Adipocyte (in vitro differentiated cells): ENCODE results near the gene S1PR5.
A peak's percentile ranks its signal among the peaks of the same experiment; 100 is the strongest.

ENCODE experiments used
- DNase-seq: peaks from one replicate; pipeline ENCODE4 v3.0.0-alpha.2; 2015; ENCODE audit warnings: low read depth
- H3K27me3 ChIP-seq: replicated peaks from 2 replicates; pipeline ENCODE4 v1.7.0; 2013; ENCODE audit warnings: mild to moderate bottlenecking, low read length, moderate library complexity; ENCODE audit not compliant: control insufficient read depth, insufficient read depth
- H3K36me3 ChIP-seq: 2 replicates; pipeline ENCODE4 v1.7.0; 2013; ENCODE audit warnings: low read length, mild to moderate bottlenecking, moderate library complexity; ENCODE audit not compliant: control insufficient read depth, insufficient read depth, severe bottlenecking
- H3K4me1 ChIP-seq: 2 replicates; pipeline ENCODE4 v1.7.0; 2013; ENCODE audit warnings: mild to moderate bottlenecking, low read length, moderate library complexity; ENCODE audit not compliant: control insufficient read depth, insufficient read depth
- H3K4me3 ChIP-seq: 2 replicates; pipeline ENCODE4 v1.7.0; 2013; ENCODE audit warnings: mild to moderate bottlenecking, low read length, moderate library complexity
- H3K9ac ChIP-seq: 2 replicates; pipeline ENCODE4 v1.7.0; 2013; ENCODE audit warnings: mild to moderate bottlenecking, low read length, moderate library complexity
- H3K9me3 ChIP-seq: 2 replicates; pipeline ENCODE4 v1.7.0; 2013; ENCODE audit warnings: mild to moderate bottlenecking, low read length, moderate library complexity; ENCODE audit not compliant: control insufficient read depth

Gene S1PR5, protein sequence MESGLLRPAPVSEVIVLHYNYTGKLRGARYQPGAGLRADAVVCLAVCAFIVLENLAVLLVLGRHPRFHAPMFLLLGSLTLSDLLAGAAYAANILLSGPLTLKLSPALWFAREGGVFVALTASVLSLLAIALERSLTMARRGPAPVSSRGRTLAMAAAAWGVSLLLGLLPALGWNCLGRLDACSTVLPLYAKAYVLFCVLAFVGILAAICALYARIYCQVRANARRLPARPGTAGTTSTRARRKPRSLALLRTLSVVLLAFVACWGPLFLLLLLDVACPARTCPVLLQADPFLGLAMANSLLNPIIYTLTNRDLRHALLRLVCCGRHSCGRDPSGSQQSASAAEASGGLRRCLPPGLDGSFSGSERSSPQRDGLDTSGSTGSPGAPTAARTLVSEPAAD

DNA sequence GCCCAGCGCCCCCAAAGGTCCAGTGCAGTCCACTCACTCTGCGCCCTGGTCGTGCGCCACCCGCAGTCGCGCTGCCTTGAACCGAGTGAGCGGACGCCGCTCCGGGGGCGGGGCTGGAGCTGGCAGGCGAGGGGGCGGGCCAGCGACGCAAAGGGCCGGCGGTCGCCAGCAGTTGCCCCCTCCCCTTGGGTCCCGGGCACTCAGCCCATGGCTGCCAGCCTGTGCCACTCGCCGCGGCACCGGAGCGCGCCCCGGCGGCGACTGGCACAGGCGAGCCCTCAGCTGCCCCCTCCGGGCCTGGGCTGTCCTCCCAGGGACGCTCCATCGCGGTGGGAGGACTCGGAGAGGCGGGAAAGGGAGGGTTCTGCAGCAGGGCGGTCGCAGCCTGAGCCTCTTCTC, at the start of gene S1PR5:
Gene S1PR5, minus strand, starts transcription at position 87 of the 399 bp plus-strand sequence. CDS start 2,436 bp downstream, outside the sequence.
- Histone ChIP-seq H3K9me3 (no peaks in the 10 kb centered on the region), H3K4me3 (peak within 1 kb of the TSS; percentile 66), H3K4me1 (peaks cover 11% of the 10 kb centered on the region), H3K27me3 (peaks cover 24% of the 10 kb centered on the region), H3K36me3 (no peaks in the 10 kb centered on the region), H3K9ac (no peak within 1 kb of the TSS)
- peak; percentile 76 for DNase-seq

DNA sequence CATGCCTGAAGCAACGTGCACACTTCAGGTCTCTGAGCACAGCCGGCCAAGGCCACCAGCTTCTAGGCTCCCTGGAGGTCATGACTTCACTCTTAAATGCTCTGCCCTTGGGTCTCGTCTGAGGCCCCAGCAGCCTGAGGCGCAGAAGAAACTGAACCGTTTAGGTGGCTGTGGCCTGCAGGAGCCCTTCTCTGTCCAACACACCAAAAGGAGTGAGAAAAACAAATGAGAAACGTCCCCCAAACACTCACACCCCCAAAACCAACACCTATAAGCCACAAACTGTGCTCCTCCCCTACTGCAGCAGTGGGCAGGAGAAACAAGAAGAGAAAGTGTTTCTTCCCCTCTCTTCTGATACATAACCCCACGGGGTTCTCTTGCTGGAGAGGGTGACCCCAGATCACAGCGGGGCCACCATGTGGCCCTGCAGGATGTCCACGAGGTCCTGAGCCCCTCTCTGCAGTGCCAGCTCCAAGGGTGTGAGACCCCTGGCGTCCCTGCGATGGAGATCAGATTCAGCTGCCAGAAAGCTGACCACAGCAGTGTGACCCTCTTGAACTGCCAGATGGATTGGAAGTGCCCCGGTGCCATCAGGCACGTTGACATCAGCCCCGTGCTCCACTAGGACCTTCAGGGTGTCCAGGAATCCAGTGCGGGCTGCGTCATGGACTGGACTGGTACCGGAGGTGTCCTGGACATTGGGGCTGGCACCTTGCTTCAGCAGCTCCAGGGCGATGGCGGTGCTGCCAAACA, 49.6 kb upstream of the S1PR5 start:
- Histone ChIP-seq H3K27me3 (no peaks in the 10 kb centered on the region), H3K36me3 (peaks cover 3% of the 10 kb centered on the region), H3K9ac (peak overlapping the region; percentile 85), H3K9me3 (no peaks in the 10 kb centered on the region), H3K4me1 (peaks cover 26% of the 10 kb centered on the region), H3K4me3 (peak overlapping the region; percentile 92)
- DNase-seq: no peak

DNA sequence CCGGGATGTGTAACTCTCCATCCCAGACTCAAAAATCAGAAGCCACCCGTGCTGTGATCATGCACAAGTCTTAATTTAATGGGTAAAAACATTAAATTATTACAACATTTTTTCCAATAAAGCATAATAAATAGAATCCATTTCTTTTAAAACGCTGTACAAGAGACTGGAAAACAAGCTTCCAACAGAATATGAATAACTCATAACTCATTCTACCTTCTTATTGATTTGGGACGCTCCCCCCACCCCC, 49.1 kb upstream of the S1PR5 start:
- peak overlapping the region; percentile 85 for H3K9ac ChIP-seq
- no peaks in the 10 kb centered on the region for H3K27me3 ChIP-seq
- peaks cover 26% of the 10 kb centered on the region for H3K4me1 ChIP-seq
- no peak for DNase-seq
- H3K9me3 ChIP-seq: no peaks in the 10 kb centered on the region
- H3K4me3 ChIP-seq: peak overlapping the region; percentile 92
- peaks cover 3% of the 10 kb centered on the region for H3K36me3 ChIP-seq

DNA sequence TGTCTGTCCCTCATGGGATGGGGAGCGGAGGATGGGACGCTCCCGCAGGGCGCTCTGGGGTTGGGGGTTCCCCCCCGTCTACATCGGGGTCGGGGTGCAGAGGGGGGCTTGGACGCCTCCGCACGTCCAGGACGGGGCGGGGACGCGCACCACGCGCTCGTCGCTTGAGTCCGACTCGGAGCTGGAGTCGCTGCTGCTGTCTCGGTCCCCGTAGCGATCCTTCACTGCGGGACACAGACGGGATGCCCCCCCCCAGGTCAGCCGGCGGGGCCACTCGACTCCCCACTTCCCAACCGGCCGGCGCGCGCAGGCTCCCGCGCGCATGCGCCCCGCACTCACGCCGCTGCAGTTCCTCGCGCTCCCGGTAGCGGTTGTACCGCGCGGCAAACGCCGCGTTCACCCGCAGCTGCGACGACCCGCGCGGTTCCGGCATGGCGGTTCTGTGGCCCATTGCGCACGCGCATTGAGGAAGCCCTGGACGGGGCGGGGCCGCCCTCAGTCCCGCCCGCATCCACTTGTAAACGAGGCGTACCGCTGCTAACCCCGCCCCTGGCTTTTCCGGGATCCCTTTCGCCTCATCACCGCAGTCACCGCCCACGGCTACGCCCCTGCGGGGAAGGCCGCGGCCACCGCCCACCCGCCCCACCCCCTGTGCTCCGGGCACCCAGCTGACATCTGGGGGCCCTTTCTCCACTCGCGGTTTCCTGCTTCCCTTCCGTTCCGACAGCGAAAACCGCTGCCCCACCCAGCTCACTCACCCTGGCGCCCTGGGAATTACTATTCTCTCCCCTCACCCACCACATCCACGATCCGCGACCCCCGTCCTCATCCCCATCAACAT, 48.5 kb upstream of the S1PR5 start, which contains the start of gene KRI1:
Gene KRI1, minus strand, starts transcription at position 444 of the 841 bp plus-strand sequence. Its CDS starts 11 bp downstream, at position 433.
- Histone ChIP-seq H3K9ac (peak within 1 kb of the TSS; percentile 93), H3K36me3 (peaks cover 6% of the 10 kb centered on the region), H3K9me3 (no peaks in the 10 kb centered on the region), H3K4me3 (peak within 1 kb of the TSS; percentile 92), H3K4me1 (peaks cover 26% of the 10 kb centered on the region), H3K27me3 (no peaks in the 10 kb centered on the region)
- DNase-seq: peak; percentile 99

DNA sequence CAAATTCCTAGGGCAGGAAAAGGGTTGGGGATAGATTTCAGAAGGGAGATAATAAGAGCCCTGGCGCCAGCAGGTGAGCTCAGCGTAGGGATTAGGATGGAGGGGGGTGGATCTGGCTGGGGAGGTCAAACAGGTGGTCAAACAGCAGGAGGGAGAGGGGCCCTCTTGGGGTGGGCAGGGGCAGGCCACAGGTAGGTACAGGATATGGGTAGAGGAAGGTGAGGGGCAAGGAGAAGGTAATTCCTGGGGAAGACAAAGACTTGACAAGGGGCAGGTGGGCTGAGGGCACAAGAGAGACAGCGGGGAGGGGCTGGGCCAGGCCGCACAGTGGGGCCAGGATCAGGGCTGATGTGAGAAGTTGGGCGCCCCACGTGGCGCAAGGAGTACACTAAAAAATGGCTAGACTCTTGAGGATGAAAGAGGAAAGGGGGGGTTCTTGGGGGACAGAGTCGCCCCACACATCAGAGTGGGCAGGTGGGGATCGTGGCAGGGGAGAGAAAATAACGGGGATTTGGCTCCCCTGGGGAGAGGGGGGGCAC, 47.9 kb upstream of the S1PR5 start:
- Histone ChIP-seq H3K9ac (peak overlapping the region; percentile 93), H3K4me1 (peaks cover 26% of the 10 kb centered on the region), H3K36me3 (peaks cover 13% of the 10 kb centered on the region), H3K27me3 (no peaks in the 10 kb centered on the region), H3K4me3 (peak overlapping the region; percentile 92), H3K9me3 (no peaks in the 10 kb centered on the region)
- peak; percentile 69 for DNase-seq

DNA sequence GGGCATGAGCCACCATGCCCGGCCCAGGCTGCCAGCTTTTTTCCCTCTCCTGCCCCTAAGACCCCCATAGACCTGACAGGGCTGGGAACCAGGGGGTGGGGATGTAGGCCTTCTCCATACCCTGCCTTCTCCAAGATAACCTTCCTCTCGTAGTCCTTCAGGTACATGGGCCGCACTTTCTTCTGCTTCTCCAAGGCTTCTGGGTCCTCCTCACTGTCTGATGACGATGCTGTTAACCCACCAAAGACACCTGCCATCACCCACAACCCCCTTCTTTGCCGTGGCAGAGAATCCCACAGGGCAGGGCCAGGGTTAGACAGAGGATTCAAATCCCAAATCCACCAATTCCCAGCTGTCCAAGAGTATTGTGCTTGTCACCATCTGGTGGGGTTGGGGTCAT, 45.4 kb upstream of the S1PR5 start:
- Histone ChIP-seq H3K36me3 (peaks cover 32% of the 10 kb centered on the region), H3K4me3 (no peak overlapping the region), H3K4me1 (peaks cover 17% of the 10 kb centered on the region), H3K27me3 (no peaks in the 10 kb centered on the region), H3K9me3 (no peaks in the 10 kb centered on the region), H3K9ac (no peak overlapping the region)
- no peak for DNase-seq

DNA sequence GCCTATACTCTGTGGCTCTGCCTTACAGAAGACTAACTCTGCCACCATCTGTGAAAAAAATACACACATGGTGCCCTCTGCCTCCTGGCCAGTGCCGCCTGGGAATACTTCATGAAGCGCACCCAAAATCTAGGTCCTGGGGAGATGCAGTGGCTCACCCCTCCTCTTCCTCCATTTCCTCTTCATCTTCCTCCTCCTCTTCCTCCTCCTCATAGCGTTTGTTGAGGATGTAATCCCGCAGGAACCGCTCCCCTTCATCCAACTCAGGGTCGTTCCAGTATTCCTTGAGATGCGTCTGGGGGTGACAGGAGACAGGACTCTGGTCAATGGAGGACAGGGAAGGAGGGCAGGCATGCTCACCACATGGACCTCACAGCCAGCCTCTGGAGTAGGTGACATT, 42.9 kb upstream of the S1PR5 start:
- peaks cover 4% of the 10 kb centered on the region for H3K4me1 ChIP-seq
- H3K27me3 ChIP-seq: no peaks in the 10 kb centered on the region
- H3K9me3 ChIP-seq: no peaks in the 10 kb centered on the region
- no peak overlapping the region for H3K4me3 ChIP-seq
- DNase-seq: no peak
- H3K36me3 ChIP-seq: peaks cover 54% of the 10 kb centered on the region
- H3K9ac ChIP-seq: no peak overlapping the region

DNA sequence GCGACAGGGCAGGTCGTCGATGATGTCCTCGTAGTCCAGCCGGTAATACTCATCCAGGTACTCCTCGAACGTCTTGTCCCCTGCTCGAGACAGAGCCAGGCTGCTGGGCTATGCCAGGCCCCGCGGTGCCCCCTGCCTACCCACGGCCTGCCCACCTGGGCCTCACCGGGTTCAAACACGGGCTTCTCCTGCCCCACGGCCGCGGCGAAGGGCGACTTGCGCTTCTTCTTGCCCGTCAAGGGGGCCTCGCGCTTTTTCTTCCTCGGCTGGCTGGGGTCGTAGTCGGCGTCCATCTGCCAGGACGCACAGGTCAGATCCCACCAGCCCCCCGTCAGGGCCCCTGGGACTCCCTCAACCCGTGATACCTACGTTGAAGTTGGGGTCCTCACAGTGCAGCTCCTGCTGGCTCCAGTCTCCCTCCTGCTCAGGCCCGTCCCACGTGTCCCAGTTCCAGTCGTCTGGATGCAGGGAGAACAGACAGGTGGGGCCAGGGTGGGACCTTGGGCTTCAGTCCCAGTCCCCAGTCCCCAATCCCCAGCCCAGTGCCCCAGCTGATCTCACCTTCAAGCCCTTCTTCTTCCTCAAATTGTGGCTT, 40.5 kb upstream of the S1PR5 start:
- H3K9ac ChIP-seq: no peak overlapping the region
- H3K36me3 ChIP-seq: peaks cover 77% of the 10 kb centered on the region
- H3K9me3 ChIP-seq: no peaks in the 10 kb centered on the region
- H3K4me3 ChIP-seq: no peak overlapping the region
- no peak for DNase-seq
- no peaks in the 10 kb centered on the region for H3K27me3 ChIP-seq
- no peaks in the 10 kb centered on the region for H3K4me1 ChIP-seq

DNA sequence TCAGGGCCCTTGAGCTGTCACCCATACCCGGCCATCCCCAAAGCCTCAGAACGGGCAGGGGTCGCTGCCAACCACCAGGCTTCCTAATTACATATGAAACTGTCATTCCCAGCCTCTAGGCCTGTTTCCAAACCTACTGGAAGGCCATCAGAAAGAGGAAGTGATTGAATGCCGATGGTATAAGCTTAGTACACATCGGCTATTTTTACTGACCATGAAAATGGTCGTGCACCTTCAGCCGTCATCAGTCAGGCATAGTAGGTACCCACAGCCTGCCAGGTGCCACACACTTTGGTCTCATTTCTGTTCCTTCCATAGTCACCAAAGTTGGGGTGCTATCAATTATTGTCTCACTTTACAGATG, 38.3 kb upstream of the S1PR5 start:
- Histone ChIP-seq H3K4me3 (no peak overlapping the region), H3K4me1 (no peaks in the 10 kb centered on the region), H3K9ac (no peak overlapping the region), H3K36me3 (peaks cover 78% of the 10 kb centered on the region), H3K27me3 (no peaks in the 10 kb centered on the region), H3K9me3 (no peaks in the 10 kb centered on the region)
- DNase-seq: no peak

DNA sequence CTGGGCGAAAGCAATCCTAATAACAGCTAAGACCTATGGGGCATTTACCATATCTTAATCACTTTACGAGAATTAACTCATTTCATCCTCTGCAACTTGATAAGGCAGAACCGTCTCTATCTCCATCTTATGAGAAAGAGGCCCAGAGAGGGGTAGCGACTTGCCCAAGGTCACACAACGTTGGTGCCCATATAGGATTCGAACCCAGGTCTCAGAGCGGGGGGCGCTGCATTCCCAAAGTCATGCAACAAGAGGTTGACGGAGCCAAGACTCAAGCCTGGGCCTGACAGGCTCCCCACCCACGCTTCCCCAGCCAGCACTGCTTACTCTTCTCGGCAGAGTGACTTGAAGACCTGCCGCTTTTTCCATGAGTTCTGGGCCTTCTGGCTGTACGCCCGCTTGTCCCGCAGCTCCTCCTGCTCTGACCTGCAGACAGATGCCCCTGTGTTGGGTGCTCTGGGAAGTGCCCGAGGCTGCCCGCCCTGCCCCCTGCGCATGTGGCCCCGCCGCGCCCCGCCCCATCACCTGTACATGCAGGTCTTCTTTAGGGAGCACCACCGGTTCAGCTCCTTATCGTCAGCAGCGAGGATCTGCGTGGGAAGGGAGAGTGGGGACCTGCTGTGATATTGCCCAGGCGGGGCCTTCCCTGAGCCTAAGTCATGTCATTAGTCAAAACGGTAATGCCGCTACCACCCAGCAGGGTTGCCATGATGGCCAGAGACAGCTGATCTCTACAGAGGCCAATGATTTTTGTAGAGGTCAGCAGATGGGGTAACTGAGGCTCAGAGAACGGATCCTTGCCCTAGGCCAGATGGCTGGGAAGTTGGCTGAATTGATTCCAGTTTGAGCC, 37.7 kb upstream of the S1PR5 start:
- H3K4me3 ChIP-seq: no peak overlapping the region
- no peak for DNase-seq
- no peaks in the 10 kb centered on the region for H3K27me3 ChIP-seq
- H3K36me3 ChIP-seq: peaks cover 77% of the 10 kb centered on the region
- no peak overlapping the region for H3K9ac ChIP-seq
- no peaks in the 10 kb centered on the region for H3K9me3 ChIP-seq
- H3K4me1 ChIP-seq: no peaks in the 10 kb centered on the region
